GM18517 (cell line): ENCODE results near the gene C3.

Experiments
- ATAC-seq: cut with Tn5 transposase; IDR thresholded peaks from one replicate; pipeline ENCODE4 v1.9.1; 2021; ENCODE audit warnings: mild to moderate bottlenecking, moderate library complexity; ENCODE audit not compliant: unreplicated experiment

C3 gene

DNA sequence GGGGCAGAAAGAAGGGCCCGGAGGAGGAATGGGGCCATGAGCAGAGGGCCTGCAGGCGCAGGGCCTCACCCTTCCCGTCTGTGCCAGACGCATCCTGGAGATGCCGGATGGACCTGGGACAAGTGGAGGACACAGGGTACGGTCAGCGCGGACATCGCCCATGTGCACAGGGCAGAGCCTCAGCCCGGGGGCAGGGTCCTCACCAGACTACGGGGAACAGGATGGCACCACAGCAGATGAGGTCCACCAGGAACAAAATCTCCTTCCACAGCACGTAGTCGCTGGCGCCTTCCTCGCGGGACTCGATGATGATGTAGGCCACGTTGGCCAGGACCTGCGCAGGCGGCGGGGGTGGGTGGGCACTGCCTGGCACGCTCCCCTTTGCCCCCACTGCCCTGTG, 11.4 kb upstream of the C3 start:
- no peak for ATAC-seq

DNA sequence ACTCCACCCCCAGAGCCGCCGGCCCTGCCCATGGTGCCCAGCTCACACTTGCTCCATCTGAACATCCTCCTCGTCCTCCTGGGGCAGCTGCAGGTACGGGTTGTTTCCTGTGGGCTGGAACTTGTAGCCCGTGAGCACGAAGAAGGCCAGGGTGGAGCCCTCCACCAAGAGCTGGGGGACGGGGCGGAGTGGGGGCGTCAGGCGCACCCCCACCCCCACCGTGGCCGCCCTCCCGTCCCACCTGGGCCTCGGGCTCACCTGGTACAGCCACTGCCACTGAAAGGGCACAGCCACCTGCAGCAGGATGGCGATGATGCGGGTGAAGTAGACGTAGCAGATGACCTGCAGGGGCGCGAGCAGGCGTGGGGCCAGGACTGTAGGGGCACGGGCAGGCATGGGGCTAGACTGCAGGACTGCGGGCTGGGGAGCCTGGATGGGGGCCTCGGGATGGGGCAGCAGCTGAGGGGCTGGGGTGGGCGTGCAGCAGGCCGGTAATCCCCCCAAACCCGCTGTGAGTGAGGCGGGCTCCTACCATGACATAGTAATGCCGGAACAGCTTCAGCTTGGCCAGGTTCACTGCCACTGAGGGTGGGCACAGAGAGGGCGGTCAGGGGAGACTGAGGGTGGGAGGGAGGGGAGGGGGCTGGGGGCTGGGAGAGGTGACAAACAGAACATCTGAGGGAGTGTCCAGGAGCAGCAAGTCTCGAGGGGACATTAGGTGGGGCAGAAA, 10.7 kb upstream of the C3 start:
- no peak for ATAC-seq

DNA sequence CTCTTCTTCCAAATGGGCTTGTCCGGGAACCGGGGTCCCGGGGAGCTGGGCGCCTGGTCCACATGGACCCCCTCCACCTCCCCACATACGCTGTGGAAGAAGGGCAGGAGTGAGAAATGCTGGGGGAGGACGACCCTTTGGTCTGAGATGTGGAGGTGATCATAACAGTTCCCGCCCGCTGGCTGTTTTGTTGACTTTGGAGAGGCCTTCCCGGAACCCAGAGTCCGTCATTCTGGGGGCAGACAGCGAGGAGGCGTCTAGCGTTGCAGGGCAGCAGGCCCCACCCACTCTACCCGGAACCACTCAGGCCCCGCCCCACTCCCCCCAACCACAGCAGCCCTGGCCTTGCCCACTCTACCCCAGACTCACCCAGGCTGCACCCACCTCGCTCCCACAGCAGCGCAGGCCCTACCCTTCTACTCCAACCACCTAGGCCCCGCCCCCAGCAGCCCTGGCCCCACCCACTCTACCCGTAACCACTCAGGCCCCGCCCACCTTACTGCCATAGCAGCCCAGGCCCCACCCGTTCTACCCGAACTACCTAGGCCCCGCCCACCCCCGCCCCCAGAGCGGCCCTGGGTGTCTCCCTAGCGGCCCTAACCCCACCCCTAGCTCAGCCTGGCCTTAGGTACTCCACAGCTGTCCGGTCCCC, 9.8 kb upstream of the C3 start:
- ATAC-seq, result no peak

DNA sequence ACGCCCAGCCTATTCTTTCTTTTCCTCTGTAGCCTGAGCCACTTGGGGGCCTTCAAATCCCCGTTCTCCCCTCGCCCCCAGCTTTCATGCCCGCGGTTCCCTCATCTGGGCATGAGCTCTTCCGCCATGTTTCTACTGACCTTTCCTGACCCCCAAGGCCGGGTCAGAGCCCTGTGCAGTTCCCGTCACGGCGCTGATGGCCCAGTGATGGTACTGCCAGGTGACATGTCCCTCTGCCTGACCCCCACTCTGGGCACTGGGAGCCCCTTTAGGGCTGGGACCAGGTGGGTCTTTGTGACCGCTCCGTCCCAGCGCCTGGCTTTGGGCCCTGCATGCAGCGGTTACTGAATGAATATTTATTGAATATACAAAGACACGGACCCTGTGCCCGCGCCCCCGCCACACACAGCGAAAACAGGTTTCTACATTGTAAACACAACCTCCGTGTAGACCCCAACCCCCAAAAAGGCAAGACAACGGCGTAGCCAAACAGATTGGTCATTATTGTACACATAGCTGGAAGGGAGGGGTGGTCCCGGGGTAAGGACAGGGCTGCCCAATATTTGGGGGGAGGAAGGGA, 9.2 kb upstream of the C3 start:
- ATAC-seq, result no peak

DNA sequence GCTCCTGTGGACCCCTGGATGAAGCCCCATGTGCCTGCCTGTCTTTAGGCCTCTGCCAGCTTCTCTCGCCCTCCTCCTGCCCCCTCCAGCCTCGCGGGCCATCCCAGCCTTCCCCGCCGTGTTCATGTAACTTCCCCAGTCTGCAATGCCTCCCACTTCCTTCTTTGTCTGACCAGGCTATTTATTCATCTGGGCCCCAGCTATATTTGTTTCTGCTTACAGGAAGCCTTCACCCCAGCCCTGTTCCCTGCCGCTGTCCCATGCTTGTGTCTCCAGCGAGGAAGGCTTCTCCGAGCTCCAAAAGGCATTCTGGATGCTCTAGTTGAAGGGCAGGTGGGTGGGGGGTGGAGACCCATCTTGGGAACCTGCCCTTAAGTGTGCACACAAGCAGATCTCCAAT, 7.9 kb upstream of the C3 start:
- no peak for ATAC-seq

DNA sequence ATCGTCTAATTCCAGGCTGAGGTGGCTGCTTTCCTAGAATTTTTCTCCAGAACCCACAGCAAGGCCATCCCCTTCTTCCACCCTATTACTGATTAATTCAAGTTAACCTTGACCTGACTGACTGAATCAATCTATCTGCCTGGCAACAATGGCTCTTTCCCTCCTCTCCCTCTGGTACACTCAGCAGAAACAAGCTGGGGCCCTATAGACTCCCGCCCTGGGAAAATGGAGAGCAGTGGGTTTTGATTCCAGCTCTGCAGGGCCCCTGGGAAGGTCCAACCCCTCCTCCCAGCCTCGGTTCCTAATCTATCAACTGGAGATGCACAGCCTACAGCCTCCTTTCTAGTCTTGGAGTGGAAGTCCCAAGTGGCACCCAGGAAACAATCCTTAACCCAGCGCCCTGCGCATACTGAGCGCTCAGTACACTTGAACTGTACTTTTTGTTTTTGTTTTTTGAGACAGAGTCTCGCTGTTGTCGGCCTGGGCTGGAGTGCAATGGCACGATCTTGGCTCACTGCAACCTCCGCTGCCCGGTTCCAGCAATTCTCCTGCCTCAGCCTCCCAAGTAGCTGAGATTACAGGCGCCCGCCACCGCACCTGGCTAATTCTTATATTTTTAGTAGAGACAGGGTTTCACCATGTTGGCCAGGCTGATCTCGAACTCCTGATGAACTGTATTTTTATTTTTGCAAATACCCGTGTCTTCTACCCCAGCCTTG, 5.2 kb upstream of the C3 start:
- no peak for ATAC-seq

DNA sequence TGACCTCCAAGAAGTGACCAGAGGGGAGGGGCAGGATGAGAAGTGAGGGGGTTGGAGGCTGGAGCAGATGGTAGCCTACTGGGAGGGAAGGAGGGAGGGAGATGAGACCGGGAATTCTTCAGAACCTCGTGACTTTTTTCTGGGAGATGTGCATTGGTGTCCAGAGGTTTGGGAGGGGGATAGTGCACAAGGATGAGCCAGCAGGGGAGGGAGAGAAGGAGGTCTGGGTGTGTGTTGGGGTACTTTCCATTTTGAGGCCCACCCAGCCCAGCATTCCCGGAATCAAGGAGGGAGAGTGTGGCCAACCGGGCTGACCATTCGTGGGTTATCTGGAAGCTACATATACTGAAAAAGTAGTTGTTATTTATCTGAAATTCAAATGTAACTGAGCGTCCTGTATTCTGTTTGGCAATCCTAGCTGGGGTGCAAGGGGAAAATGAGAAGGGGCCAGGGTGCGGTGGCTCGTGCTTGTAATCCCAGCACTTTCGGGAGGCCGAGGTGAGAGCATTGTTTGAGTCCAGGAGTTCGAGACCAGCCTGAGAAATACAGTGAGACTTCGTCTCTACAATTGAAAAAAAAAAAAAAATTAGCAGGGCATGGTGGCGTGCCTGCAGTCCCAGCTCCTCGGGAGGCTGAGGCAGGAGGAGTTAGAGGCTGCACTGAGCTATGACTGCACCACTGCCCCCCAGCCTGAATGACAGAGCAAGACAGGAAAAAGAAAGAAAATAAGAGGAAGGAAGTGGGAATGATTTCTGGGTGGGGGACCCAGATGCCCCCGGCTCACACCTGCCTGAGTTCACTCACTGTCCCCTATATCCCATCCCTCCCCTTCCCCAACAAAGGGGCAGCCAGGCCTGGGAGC, 4.4 kb upstream of the C3 start:
- no peak for ATAC-seq

DNA sequence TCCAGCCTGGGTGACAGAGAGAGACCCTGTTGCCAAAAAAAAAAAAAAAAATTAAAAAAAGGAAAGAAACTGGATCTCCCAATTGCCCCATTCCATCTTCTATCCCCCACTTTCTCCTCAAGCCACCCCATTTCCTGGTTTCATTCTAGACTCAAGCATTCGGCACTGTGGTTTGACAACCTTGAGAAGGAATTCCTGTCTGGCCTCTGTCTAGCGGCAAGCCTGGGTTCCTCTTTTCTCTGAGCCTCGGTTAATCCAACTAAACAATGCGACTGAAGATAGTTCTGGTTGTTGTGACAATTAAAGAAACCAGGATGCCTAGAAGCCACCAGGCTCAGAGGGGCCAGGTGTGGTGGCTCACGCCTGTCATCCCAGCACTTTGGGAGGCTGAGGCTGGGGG, 3.3 kb upstream of the C3 start:
- ATAC-seq, result no peak

DNA sequence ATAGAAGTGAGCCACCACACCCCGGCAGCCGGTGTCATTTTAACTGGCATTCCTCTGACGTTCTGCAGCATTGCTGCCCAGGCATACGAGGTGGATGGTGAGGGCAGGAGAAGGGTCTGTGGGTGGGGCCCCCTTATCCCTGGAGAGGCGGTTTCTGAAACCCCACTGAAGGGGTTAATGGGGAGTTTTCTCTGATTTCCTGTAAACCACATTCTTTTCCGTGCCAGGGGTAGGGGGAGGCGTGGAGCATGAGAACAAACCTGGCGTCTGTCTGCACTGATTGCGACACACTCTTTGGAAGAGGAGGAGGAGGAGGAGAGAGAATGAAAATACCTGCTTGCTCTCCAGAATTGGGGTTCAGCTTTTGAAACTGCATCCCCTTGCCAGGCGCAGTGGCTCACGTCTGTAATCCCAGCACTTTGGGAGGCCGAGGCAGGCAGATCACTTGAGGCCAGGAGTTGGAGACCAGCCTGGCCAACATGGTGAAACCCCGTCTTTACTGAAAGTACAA, 2.7 kb upstream of the C3 start:
- ATAC-seq, result no peak

DNA sequence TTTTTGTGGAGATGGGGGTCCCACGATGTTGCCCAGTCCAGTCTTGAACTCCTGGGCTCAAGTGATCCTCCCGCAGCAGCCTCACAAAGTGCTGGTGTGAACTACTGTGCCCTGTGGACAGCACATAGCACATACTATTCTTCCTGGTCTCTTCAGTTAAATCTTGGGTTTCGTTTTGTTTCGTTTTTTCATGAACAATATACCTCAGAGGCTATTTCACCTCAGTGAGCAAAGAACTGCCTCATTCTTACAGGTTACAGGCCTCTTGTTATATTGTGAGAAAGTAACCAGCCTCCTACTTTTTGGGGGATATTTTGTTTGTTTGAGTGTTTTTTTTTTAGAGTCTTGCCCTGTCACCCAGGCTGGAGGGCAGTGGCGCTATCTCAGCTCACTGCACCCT, 1.3 kb upstream of the C3 start:
- no peak for ATAC-seq

DNA sequence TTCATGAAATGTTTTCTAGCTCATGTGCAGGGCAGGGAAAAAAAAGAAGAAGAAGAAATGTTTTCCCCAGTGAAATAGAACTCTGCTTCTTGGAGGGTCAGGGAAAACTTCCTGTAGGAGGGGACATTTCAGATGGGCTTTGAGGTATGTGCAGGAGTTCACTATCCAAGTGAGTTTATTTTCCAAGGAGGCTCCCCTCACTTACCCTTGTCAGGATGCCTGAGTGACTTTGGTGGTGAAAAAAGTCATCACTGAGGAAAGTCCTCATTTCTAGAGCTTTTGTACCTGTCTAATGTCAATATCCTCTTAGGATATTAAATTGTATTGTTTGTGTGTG, 656 bp upstream of the C3 start:
- ATAC-seq, result no peak

DNA sequence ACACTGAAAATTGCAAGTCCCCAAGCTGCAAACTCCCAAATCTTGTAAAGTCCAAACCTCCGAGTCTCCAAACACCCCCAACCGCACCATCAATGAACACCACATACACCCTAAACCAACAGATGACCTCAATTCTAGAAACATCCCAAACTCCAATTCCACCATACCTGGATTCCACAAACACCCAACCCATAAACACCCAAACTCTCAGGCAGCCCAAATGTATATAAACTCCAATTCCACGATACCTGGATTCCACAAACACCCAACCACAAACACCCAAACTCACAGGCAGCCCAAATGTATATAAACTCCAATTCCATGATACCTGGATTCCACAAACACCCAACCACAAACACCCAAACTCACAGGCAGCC, 470 bp downstream of the C3 start:
- ATAC-seq, result no peak

DNA sequence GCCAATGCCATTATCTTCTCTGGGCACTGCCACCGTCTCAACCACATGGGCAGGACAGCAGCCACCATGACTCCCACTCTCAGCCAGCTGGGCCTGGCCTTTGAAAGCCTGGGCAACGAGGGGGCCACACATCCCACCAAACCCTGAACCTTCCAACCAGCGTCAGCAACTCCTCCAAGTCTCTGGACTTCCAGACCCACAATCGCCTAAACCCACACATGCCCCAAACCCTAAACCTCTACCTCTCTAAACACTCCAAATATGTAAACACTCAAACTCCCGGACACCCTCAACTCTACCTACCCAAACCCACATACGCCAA, 949 bp downstream of the C3 start:
- ATAC-seq, result no peak

DNA sequence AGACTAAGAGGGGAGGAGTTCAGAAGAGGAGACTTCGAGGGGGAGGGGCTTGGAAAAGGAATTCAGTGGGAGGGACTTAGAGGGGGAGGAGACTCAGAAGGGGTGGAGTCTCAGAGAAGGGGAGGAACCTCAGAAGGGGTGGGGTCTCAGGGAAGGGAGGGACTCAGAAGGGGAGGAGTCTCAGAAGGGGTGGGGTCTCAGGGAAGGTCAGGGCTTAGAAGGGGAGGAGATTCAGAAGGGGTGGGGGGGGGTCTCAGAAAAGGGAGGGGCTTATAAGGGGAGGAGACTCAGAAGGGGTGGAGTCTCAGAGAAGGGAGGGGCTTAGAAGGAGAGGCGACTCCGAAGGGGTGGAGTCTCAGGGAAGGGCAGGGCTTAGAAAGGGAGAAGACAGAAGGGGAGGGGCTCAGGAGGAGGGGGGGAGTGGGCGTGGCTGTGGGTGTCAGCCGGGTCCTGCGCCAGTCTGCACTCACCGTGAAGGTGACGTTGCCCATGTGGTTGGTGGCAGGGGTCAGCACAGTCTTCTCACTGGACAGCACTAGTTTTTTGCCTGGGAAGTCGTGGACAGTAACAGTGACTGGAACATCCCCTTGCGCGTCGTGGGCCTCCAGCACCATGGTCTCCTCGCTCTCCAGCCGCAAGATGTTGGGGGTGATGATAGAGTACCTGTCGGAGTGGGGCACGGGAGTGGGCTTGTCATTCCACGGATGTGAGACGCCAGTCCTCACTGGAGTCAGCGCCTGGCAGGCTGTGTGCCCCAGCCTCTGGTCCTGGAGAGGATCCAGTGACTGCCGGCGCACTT, 1.5 kb downstream of the C3 start:
- no peak for ATAC-seq

DNA sequence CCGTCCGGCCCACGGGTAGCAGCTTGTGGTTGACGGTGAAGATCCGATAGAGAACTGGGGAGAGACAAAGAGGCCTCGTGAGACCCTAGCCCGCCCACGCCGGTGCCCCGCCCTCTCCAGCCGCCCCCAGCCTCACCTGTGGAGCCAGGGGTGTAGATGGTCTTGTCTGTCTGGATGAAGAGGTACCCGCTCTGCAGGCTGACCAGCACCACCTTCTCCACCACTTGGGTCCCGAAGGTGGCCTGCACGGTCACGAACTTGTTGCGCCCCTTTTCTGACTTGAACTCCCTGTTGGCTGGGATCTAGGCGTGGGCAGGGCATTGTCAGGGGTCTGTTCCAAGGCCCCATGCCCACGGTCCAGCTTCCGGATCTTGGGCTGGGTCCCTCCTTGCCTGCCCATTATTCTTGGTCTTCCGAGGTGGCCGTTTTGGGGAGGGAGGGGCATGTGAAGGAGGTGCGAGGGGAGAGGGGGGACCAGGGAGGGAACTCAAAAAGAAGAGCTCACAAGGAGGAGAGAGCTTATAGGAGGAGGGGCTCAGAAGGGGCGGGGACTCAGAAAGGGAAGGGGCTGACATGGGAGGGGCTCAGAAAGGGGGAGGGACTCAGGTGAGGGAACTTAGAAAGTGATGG, 2.2 kb downstream of the C3 start:
- no peak for ATAC-seq

DNA sequence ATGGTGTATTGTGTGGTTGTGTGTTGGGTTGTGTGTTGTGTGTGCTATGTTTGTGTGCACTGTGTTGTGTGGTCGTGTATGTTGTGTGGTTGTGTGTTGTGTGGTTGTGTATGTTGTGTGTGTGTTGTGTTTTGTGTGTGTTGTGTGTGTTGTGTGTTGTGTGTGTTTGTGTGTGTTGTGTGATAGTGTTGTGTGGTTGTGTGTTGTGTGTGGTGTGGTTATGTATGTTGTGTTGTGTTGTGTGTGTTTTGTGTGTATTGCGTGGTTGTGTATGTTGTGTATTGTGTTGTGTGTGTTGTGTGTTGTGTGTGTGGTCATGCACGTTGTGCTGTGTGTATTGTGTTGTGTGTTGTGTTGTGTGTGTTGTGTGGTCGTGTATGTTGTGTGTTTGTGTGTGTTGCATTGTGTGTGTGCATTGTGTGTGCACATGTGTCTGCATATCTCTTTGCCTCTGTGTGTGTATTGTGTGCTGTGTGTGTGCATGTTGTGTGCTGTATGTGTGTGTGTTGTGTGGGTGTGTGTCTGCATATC, 2.9 kb downstream of the C3 start:
- ATAC-seq, result no peak

DNA sequence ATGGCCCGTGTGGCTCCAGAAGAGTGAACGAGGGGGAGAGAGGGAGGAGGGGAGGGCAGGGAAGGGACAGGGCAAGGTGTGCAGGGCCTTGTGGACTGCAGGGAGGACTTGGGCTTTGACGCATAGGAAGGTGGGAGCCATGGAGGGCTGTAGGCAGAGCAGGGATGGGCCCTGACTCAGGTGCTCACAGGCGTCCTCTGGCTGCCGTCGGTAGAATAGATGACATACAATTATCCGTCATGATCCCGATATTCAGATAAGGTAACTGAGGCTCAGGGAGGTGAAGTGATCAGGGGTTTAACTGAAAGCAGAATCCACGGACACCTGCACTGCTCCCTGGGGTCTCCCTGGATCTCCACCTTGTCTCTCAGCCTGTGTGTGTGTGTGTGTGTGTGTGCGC, 3.4 kb downstream of the C3 start:
- no peak for ATAC-seq

DNA sequence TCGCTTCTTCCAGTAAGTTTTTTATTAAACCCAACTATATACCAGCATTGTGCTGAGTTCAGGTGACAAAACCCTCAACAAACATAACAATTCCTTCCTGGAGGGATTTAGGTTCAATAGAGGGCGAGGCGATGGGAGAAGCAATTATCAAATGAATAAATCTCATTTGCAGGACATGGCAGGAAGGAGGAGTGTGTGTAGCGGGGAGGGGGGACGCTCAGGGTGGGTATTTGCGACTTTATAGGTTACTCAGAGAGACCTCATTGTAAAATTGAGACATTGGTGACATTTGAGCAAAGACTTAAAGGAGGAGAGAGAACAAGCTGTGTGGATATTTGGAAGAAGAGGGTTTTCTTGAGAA, 3.9 kb downstream of the C3 start:
- ATAC-seq, result no peak

DNA sequence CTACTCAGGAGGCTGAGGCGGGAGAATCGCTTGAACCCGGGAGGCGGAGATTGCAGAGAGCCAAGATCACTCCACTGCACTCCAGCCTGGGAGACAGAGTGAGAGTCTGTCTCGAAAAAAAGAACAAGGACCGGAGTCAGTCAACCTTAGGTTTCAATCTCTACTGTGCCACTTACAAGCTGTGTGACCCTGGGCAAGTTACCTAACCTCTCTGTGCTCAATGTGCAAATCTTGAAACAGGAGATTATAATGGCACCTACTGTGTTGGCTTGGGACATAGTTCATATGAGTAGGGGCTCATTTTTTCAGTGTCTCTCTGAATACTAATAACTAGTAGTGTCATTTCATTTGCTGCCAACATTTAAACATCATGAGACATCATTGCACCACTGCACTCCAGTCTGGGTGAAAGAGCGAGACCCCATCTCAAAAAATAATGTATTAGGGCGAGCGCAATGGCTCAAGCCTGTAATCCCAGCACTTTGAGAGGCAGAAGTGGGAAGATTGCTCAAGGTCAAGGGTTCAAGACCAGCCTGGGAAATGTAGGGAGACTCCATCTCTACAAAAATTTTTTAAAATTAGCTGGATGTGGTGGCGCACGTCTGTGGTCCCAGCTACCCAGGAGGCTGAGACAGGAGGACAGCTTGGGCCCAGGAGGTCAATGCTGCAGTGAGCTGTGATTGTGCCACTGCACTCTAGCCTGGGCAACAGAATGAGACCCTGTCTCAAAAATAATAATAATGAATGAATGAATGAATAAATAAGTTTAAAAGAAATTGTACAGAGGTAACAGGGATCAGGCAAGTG, 5.5 kb downstream of the C3 start:
- no peak for ATAC-seq
